ENCODE measurements around the gene MSI2.

- TF ChIP-seq POLR2AphosphoS5 (IDR thresholded peaks at IDR 0.05; ENCODE audit: low read depth, low read length) (no peak), TAF1 (IDR thresholded peaks at IDR 0.05; ENCODE audit: borderline replicate concordance, low read depth, low read length) (no peak), POLR2A (IDR thresholded peaks at IDR 0.05; ENCODE audit: low read depth, low read length) (no peak)
Measured at GRCh38 chr17:57532556-57532955, 276.2 kb downstream of the MSI2 start.
